Chondrocyte (in vitro differentiated cells): ENCODE measurements around the gene USP2. TPM values are rescaled to one million over a fixed set of nuclear protein-coding genes. Genes with fewer than 3 reads are reported as not detected.

Source experiments
- DNase-seq: peaks from one replicate; pipeline ENCODE4 v3.0.0; 2021; ENCODE audit warnings: mixed read lengths, low spot score
- H3K27ac Mint-ChIP-seq: one replicate; pipeline ENCODE4 v1.8.0; 2021; ENCODE audit warnings: mild to moderate bottlenecking, moderate library complexity, mixed read lengths; ENCODE audit not compliant: unreplicated experiment
- H3K27me3 Mint-ChIP-seq: 2 replicates; pipeline ENCODE4 v1.8.0; 2021; ENCODE audit warnings: low read depth, mixed read lengths
- H3K36me3 Mint-ChIP-seq: 2 replicates; pipeline ENCODE4 v1.8.0; 2021; ENCODE audit warnings: low read depth, mixed read lengths
- H3K4me1 Mint-ChIP-seq: 2 replicates; pipeline ENCODE4 v1.8.0; 2021; ENCODE audit warnings: low read depth, mild to moderate bottlenecking, mixed read lengths
- H3K4me3 Mint-ChIP-seq: one replicate; pipeline ENCODE4 v1.8.0; 2021; ENCODE audit warnings: mild to moderate bottlenecking, moderate library complexity, mixed read lengths; ENCODE audit not compliant: unreplicated experiment
- H3K9me3 Mint-ChIP-seq: 2 replicates; pipeline ENCODE4 v1.8.0; 2021; ENCODE audit warnings: low read depth, mixed read lengths
- CTCF ChIP-seq: fragments of 200-600 bp; sonication (generic); IDR thresholded peaks from 2 replicates; pipeline ENCODE4 v1.5.0; 2021; ENCODE audit warnings: antibody characterized with exemption, mild to moderate bottlenecking, moderate library complexity
- total RNA-seq: library from RNA; stranded (reverse); gene quantifications from 3 replicates; pipeline ENCODE4 v1.2.1, GENCODE V29; 2021

Gene USP2
- total RNA-seq, 1 donor from 2014 or later: 4.1 TPM

GRCh38 chr11:119316016-119316728 lies 65.3 kb downstream of the USP2 start:
- Mint-ChIP-seq H3K27ac (peak overlapping the region; percentile 83), H3K4me3 (peak overlapping the region; percentile 80), H3K9me3 (no peaks in the 10 kb centered on the region), H3K4me1 (peaks cover 51% of the 10 kb centered on the region), H3K27me3 (no peaks in the 10 kb centered on the region), H3K36me3 (peaks cover 15% of the 10 kb centered on the region)
- no peak for TF ChIP-seq CTCF
- no peak for DNase-seq

- TF ChIP-seq CTCF: peak; percentile 62
- Mint-ChIP-seq H3K4me1 (peaks cover 48% of the 10 kb centered on the region), H3K27ac (peak overlapping the region; percentile 83), H3K36me3 (peaks cover 16% of the 10 kb centered on the region), H3K27me3 (no peaks in the 10 kb centered on the region), H3K4me3 (peak overlapping the region; percentile 80), H3K9me3 (no peaks in the 10 kb centered on the region)
- no peak for DNase-seq
Measured at GRCh38 chr11:119315131-119316015, 66.1 kb downstream of the USP2 start.

GRCh38 chr11:119314726-119315125 lies 66.8 kb downstream of the USP2 start:
- H3K4me3 Mint-ChIP-seq: peak overlapping the region; percentile 80
- H3K27ac Mint-ChIP-seq: peak overlapping the region; percentile 83
- peaks cover 44% of the 10 kb centered on the region for H3K4me1 Mint-ChIP-seq
- H3K27me3 Mint-ChIP-seq: no peaks in the 10 kb centered on the region
- TF ChIP-seq CTCF: no peak
- H3K9me3 Mint-ChIP-seq: no peaks in the 10 kb centered on the region
- H3K36me3 Mint-ChIP-seq: peaks cover 19% of the 10 kb centered on the region
- DNase-seq: no peak

GRCh38 chr11:119310682-119311052 lies 70.8 kb downstream of the USP2 start:
- DNase-seq: no peak
- no peak overlapping the region for H3K4me3 Mint-ChIP-seq
- no peaks in the 10 kb centered on the region for H3K27me3 Mint-ChIP-seq
- no peaks in the 10 kb centered on the region for H3K9me3 Mint-ChIP-seq
- H3K4me1 Mint-ChIP-seq: peaks cover 41% of the 10 kb centered on the region
- H3K36me3 Mint-ChIP-seq: peaks cover 29% of the 10 kb centered on the region
- TF ChIP-seq CTCF: no peak
- peak overlapping the region; percentile 51 for H3K27ac Mint-ChIP-seq

GRCh38 chr11:119309953-119310681 lies 71.4 kb downstream of the USP2 start:
- Mint-ChIP-seq H3K9me3 (no peaks in the 10 kb centered on the region), H3K27ac (peak overlapping the region; percentile 63), H3K4me3 (no peak overlapping the region), H3K27me3 (no peaks in the 10 kb centered on the region), H3K4me1 (peaks cover 37% of the 10 kb centered on the region), H3K36me3 (peaks cover 29% of the 10 kb centered on the region)
- no peak for TF ChIP-seq CTCF
- no peak for DNase-seq
